ENCODE measurements around the gene GATA2. TPM values are rescaled to one million over a fixed set of nuclear protein-coding genes. Genes with fewer than 3 reads are reported as not detected.

The GATA2 gene
- total RNA-seq, 1 donor from 2014 or later, result not detected

GRCh38 chr3:128502712-128503111, 9.7 kb upstream of the GATA2 start:
- ChIA-PET POLR2A (no interaction called here), CTCF (interaction anchor here (1.0 kb wide), 1 partner anchor 77 kb away, joined by 3 read pairs; no protein-coding TSS in a partner anchor)
- DNase-seq, result no peak
- Mint-ChIP-seq H3K9me3 (no peaks in the 10 kb centered on the region), H3K4me1 (no peaks in the 10 kb centered on the region), H3K27me3 (peaks cover 29% of the 10 kb centered on the region), H3K4me3 (no peak overlapping the region), H3K27ac (no peak overlapping the region), H3K36me3 (ENCODE audit: low read depth) (no peaks in the 10 kb centered on the region)
- TF ChIP-seq CTCF (IDR thresholded peaks at IDR 0.05), result no peak
- ATAC-seq (ENCODE audit: low read depth), result no peak
- intact Hi-C loops (cut with micrococcal nuclease), result no loop called here

GRCh38 chr3:128501431-128501830, 8.4 kb upstream of the GATA2 start:
- Mint-ChIP-seq H3K4me3 (no peak overlapping the region), H3K9me3 (no peaks in the 10 kb centered on the region), H3K27me3 (peaks cover 38% of the 10 kb centered on the region), H3K4me1 (peaks cover 5% of the 10 kb centered on the region), H3K27ac (no peak overlapping the region), H3K36me3 (ENCODE audit: low read depth) (no peaks in the 10 kb centered on the region)
- no peak for DNase-seq
- TF ChIP-seq CTCF (IDR thresholded peaks at IDR 0.05), result no peak
- POLR2A ChIA-PET, result no interaction called here
- ATAC-seq (ENCODE audit: low read depth), result no peak
- CTCF ChIA-PET, result no interaction called here
- intact Hi-C loops (cut with micrococcal nuclease), result no loop called here

- Mint-ChIP-seq H3K4me3 (no peak overlapping the region), H3K27ac (no peak overlapping the region), H3K27me3 (peaks cover 41% of the 10 kb centered on the region), H3K9me3 (no peaks in the 10 kb centered on the region), H3K4me1 (peaks cover 5% of the 10 kb centered on the region), H3K36me3 (ENCODE audit: low read depth) (no peaks in the 10 kb centered on the region)
- TF ChIP-seq CTCF (IDR thresholded peaks at IDR 0.05), result no peak
- ChIA-PET POLR2A (interaction anchor here (0.6 kb wide), 1 partner anchor 9 kb away, joined by 3 read pairs; no protein-coding TSS in a partner anchor), CTCF (no interaction called here)
- intact Hi-C loops (cut with micrococcal nuclease), result no loop called here
- DNase-seq, result no peak
- no peak for ATAC-seq (ENCODE audit: low read depth)
Measured at GRCh38 chr3:128500556-128500955, 7.6 kb upstream of the GATA2 start.

GRCh38 chr3:128499724-128500275, 6.8 kb upstream of the GATA2 start:
- ChIA-PET CTCF (interaction anchor here (1.1 kb wide), 1 partner anchor 74 kb away, joined by 5 read pairs; no protein-coding TSS in a partner anchor), POLR2A (interaction anchor here (0.7 kb wide), 1 partner anchor 11 kb away, joined by 3 read pairs; no protein-coding TSS in a partner anchor)
- Mint-ChIP-seq H3K4me1 (peaks cover 5% of the 10 kb centered on the region), H3K9me3 (no peaks in the 10 kb centered on the region), H3K36me3 (ENCODE audit: low read depth) (no peaks in the 10 kb centered on the region), H3K27me3 (peaks cover 48% of the 10 kb centered on the region), H3K27ac (no peak overlapping the region), H3K4me3 (no peak overlapping the region)
- no peak for ATAC-seq (ENCODE audit: low read depth)
- intact Hi-C loops (cut with micrococcal nuclease), result loop anchor here (2.0 kb wide), 1 partner anchor 273 kb away; no protein-coding TSS in a partner anchor
- no peak for DNase-seq
- TF ChIP-seq CTCF (IDR thresholded peaks at IDR 0.05), result no peak

GRCh38 chr3:128498901-128499530, 6.0 kb upstream of the GATA2 start:
- peak overlapping the region; percentile 3 for H3K4me3 Mint-ChIP-seq
- no peaks in the 10 kb centered on the region for H3K9me3 Mint-ChIP-seq
- H3K4me1 Mint-ChIP-seq, result peaks cover 5% of the 10 kb centered on the region
- H3K36me3 Mint-ChIP-seq (ENCODE audit: low read depth), result no peaks in the 10 kb centered on the region
- ChIA-PET CTCF (interaction anchor here (1.1 to 2.5 kb wide), 2 partner anchors 73 to 404 kb away, joined by 5 to 9 read pairs; no protein-coding TSS in a partner anchor), POLR2A (interaction anchor here (0.7 kb wide), 1 partner anchor 10 kb away, joined by 3 read pairs; no protein-coding TSS in a partner anchor)
- TF ChIP-seq CTCF (IDR thresholded peaks at IDR 0.05), result no peak
- no peak for ATAC-seq (ENCODE audit: low read depth)
- H3K27me3 Mint-ChIP-seq, result peaks cover 54% of the 10 kb centered on the region
- intact Hi-C loops (cut with micrococcal nuclease), result loop anchor here (1.0 to 2.0 kb wide), 2 partner anchors 272 to 424 kb away; no protein-coding TSS in a partner anchor
- no peak for DNase-seq
- H3K27ac Mint-ChIP-seq, result no peak overlapping the region

Data from activated B cell treated with CpG ODN at 0.5 μM for 24 hours (primary cell).